AG09319 (cell line): Measurements from ENCODE around the gene TSPO.

ENCODE experiments used
- DNase-seq: peaks from one replicate; pipeline ENCODE4 v3.0.0-alpha.2; 2010; ENCODE audit warnings: low read depth; ENCODE audit errors: extremely low read depth
- TF ChIP-seq, protein P1 (sequence below): IDR thresholded peaks from 2 replicates; pipeline ENCODE4 v1.5.1; 2011; ENCODE audit warnings: low read depth, mild to moderate bottlenecking, inconsistent platforms, low read length, moderate library complexity

TSPO gene

DNA sequence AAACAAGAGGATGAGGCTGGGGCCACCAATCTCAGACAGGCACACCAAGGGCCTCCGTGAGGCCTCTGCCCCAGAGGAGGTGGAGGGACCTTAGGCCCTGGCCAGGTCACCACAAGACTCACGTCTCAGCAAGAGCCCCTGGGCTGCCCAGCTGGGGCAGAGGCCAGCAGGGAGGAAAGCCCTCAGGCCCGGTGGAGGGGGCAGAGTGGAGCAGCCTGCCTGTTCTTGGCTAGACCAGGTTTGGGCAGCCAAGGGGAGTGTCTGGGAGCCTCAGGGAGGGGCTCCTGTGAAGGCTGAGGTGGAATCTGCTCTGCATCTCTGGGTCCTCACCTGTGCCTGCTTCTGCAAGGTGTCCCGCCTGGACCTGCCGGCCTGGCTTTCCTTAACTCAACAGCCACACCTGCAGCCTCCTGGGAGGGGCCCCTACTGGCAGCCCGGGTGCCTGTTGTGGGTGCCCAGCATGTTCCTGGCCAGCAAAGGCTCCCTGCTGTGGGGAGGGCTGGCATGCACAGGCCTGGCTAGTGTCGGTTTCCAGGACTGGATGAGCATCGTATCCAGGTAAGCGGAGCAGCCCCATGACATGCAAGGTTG lies 23.7 kb downstream of the TSPO start:
- no peak for DNase-seq
- TF ChIP-seq, protein P1, sequence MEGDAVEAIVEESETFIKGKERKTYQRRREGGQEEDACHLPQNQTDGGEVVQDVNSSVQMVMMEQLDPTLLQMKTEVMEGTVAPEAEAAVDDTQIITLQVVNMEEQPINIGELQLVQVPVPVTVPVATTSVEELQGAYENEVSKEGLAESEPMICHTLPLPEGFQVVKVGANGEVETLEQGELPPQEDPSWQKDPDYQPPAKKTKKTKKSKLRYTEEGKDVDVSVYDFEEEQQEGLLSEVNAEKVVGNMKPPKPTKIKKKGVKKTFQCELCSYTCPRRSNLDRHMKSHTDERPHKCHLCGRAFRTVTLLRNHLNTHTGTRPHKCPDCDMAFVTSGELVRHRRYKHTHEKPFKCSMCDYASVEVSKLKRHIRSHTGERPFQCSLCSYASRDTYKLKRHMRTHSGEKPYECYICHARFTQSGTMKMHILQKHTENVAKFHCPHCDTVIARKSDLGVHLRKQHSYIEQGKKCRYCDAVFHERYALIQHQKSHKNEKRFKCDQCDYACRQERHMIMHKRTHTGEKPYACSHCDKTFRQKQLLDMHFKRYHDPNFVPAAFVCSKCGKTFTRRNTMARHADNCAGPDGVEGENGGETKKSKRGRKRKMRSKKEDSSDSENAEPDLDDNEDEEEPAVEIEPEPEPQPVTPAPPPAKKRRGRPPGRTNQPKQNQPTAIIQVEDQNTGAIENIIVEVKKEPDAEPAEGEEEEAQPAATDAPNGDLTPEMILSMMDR: no peak

DNA sequence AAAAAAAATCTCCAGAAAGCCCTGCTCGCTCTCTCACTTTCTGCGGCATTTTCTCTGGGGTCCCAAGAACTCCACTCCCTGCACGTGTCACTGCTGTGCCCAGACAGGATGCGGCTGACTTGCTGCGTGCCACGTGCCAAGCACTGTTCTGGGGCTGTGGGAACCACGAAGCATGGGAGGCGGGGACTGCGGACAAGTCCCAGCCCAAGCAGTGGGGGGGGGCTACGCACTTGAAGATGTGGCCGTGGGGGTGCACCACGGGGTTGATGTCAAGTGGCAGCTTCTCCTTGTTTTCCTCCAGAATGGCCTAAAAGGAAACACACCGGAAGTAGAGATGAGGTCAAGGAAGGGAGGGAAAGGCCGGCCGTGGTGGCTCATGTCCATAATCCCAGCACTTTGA lies 24.7 kb downstream of the TSPO start:
- TF ChIP-seq, protein P1: no peak
- no peak for DNase-seq

DNA sequence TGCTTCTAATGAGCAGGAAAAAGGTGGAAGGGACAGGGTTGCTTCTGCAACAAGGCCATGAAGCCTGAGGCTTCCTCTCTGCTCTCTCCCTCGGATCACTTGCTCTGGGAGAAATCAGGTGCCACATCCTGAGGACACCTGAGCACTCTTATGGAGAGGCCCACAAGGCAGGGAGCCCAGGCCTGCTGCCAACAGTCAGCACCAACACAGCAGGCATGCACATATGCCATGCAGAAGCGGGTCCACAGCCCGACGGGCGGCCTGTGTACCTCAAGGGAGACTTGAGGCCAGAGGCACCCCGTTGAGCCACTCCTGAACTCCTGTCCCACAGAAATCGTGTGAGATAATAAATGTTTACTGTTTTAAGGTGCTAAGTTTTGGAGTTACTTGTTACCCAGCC lies 26.1 kb downstream of the TSPO start:
- no peak for DNase-seq
- TF ChIP-seq, protein P1: no peak

DNA sequence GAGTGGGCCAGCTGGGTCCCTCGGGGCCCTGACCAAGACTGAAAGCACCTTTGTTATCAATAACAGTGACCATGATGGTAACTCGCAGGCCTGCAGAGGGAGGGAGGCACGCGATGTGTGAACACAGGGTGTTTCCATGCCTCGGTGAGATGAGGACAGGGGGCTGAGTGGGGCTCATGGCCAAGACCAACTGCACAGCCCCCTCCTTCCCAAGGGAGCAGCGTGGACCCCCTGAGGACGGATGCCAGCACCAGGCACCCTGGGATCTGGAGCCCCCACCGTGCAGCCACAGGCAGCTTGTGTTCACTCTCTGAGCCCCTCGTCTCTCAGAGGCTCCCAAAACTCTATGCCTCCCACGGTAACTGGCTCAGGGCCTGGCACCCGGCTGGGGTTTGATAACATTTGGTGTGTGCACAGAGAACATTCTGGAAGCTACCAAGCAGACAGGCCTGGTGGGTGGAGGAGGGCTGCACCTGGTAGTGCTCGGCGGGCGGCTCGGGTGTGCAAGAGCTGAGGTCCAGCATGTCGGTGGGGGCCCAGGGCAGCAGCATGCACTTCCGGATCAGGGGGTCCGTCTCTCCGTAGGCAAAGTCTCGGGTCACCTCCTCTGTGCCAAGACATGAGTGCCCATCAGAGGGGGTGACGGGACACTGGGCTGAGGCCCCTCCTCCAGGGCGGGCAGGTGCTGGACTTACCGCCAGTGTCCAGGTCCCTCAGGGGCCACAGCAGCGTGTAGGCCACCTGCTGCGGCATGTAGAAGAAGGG lies 28.0 kb downstream of the TSPO start:
- TF ChIP-seq, protein P1: no peak
- no peak for DNase-seq

DNA sequence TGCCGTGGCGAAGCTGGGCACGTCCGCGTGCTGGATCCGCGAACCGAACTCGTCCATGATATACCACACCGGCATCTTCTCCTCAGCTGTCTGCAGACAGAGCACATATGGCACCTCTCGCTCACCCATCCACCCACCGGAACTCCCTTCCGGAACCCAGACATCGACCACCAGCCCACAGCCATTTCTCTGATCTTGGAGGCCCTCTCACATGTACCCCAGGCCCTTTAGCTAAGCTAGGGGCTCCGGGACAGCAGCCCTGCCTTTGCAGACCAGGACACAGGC lies 28.5 kb downstream of the TSPO start:
- TF ChIP-seq, protein P1: no peak
- no peak for DNase-seq

DNA sequence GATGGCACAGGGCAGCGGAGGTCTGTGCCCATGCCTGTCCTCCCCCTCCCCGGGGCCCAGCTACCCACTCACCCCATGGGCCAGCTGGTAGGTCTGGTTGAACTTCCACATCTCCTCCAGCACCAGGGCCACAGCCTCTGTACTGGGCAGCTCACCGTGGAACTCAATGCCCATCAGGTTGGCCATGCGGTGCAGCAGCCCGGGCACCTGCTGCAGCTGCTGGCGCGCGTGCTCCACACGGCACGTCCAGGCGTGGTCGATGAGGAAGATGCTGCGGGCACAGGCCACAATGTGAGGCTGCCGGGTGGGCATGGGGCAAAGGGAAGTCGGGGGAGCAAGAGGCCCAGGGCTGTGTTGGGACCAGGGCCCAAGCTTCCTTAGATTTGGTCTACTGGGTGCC lies 29.3 kb downstream of the TSPO start:
- DNase-seq: no peak
- TF ChIP-seq, protein P1: no peak

DNA sequence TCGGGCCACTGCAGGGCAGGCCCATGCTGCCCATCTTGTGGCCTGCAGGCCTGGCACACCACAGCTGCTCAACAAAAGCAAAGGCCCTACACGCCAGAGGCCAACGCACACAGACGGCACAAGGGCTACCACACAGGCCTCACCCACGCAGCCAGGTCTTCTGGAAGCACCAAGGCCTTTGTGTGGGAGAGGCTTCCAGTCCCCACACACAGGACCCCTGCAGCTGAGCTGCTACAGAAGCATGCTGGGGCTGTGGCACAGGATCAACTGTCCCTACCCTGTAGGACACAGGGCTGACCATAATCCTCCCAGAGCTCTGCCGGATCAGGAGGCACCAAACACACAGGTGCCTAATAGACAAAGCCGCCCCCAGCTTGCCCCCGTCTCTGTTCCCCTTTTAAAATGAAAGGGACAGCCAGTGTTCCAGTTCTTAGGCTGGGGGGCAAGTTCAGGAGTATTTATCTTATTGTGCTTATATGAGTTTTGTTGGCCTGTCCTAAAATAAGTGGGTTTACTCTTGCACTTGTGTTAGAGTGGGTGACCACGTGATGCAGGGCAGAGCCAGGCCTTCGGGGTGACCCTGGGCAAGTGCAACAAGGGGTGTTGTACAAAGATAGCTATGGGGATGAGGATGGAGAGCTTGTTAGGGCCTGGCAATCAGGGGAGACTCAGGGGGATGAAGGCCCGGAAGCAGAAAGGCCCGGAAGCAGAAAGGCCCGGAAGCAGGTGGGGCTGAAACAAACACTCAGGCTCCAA lies 30.1 kb downstream of the TSPO start:
- TF ChIP-seq, protein P1: no peak

More for the DNA sequence above, 30.1 kb downstream of the TSPO start:
- DNase-seq: no peak
